HG03432 (cell line): ENCODE measurements around the gene GDF2.

ENCODE experiments used
- ATAC-seq: cut with Tn5 transposase; IDR thresholded peaks from one replicate; pipeline ENCODE4 v1.9.1; 2021; ENCODE audit warnings: mild to moderate bottlenecking, moderate library complexity; ENCODE audit not compliant: unreplicated experiment

GDF2 gene

GRCh38 chr10:47331954-47332353 is 9.7 kb downstream of the GDF2 start:
- no peak for ATAC-seq

- ATAC-seq: no peak
These were observed 10.1 kb downstream of the GDF2 start for GRCh38 chr10:47332371-47332770.

- no peak for ATAC-seq
These were observed 10.7 kb downstream of the GDF2 start for GRCh38 chr10:47332946-47333345.

GRCh38 chr10:47333532-47333931 is 11.3 kb downstream of the GDF2 start:
- no peak for ATAC-seq

- no peak for ATAC-seq
These were observed 12.4 kb downstream of the GDF2 start for GRCh38 chr10:47334466-47335295.

- ATAC-seq: no peak
These were observed 13.7 kb downstream of the GDF2 start for GRCh38 chr10:47335906-47336305.

GRCh38 chr10:47336387-47337134 is 14.3 kb downstream of the GDF2 start:
- no peak for ATAC-seq

- no peak for ATAC-seq
These were observed 15.1 kb downstream of the GDF2 start for GRCh38 chr10:47337310-47337709.

GRCh38 chr10:47339186-47339735 is 17.0 kb downstream of the GDF2 start:
- ATAC-seq: no peak

GRCh38 chr10:47339759-47340607 is 17.7 kb downstream of the GDF2 start:
- no peak for ATAC-seq

- no peak for ATAC-seq
These were observed 18.4 kb downstream of the GDF2 start for GRCh38 chr10:47340608-47341170.

GRCh38 chr10:47344996-47345870 is 23.0 kb downstream of the GDF2 start:
- no peak for ATAC-seq

- ATAC-seq: no peak
These were observed 24.5 kb downstream of the GDF2 start for GRCh38 chr10:47346581-47347302.

GRCh38 chr10:47347303-47347675 is 25.0 kb downstream of the GDF2 start:
- ATAC-seq: no peak

GRCh38 chr10:47348138-47348651 is 25.9 kb downstream of the GDF2 start, which contains the start of gene RBP3:
TSS of gene RBP3 (plus strand) at chr10:47348363. CDS start at chr10:47348485, 122 bp downstream.
- no peak for ATAC-seq

GRCh38 chr10:47348661-47349470 is 26.6 kb downstream of the GDF2 start:
- ATAC-seq: no peak

- ATAC-seq: no peak
These were observed 27.3 kb downstream of the GDF2 start for GRCh38 chr10:47349516-47349915.

- ATAC-seq: no peak
These were observed 27.7 kb downstream of the GDF2 start for GRCh38 chr10:47349941-47350371.
